ENCODE results near the gene SLC6A5.

DNA sequence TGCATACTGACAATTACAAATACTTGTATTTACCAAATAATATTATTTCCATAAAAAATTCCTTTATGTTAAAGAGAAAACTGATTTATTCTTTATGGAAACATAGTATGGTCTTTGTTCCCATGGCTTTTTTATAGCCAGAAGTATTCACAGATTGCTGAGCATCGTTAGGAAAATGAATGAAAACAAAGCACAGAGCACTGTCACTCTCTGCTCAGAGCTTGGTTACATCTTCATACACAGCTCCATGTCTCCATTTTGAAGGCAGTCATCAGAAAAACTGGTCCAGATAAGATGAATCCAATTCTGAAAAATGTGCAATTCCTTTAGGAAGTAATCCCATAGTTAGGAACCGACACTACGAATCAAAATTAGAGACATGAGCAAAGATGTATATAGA lies 9.0 kb upstream of the SLC6A5 start:
- TF ChIP-seq EZH2phosphoT487 (IDR thresholded peaks at IDR 0.05; ENCODE audit: borderline replicate concordance, low read length), result no peak
- TF ChIP-seq, protein P1, sequence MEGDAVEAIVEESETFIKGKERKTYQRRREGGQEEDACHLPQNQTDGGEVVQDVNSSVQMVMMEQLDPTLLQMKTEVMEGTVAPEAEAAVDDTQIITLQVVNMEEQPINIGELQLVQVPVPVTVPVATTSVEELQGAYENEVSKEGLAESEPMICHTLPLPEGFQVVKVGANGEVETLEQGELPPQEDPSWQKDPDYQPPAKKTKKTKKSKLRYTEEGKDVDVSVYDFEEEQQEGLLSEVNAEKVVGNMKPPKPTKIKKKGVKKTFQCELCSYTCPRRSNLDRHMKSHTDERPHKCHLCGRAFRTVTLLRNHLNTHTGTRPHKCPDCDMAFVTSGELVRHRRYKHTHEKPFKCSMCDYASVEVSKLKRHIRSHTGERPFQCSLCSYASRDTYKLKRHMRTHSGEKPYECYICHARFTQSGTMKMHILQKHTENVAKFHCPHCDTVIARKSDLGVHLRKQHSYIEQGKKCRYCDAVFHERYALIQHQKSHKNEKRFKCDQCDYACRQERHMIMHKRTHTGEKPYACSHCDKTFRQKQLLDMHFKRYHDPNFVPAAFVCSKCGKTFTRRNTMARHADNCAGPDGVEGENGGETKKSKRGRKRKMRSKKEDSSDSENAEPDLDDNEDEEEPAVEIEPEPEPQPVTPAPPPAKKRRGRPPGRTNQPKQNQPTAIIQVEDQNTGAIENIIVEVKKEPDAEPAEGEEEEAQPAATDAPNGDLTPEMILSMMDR (IDR thresholded peaks at IDR 0.05; ENCODE audit: low read depth, low read length, poor library complexity, severe bottlenecking), result no peak
